Neural progenitor cell (in vitro differentiated cells): ENCODE data around the gene NELFCD.

Experiments used
- CTCF ChIP-seq: fragments of 200-600 bp; sonication (generic); IDR thresholded peaks from 2 replicates; pipeline ENCODE4 v1.5.1; 2017; ENCODE audit warnings: antibody characterized with exemption, mild to moderate bottlenecking
- EZH2 ChIP-seq: fragments of 200-600 bp; sonication (generic); IDR thresholded peaks from 2 replicates; pipeline ENCODE4 v1.6.1; 2017; ENCODE audit warnings: antibody characterized with exemption, mild to moderate bottlenecking, moderate library complexity
- EZH2phosphoT487 ChIP-seq: fragments of 200-600 bp; sonication (generic); IDR thresholded peaks from 2 replicates; pipeline ENCODE4 v1.6.1; 2017; ENCODE audit warnings: antibody characterized with exemption

GRCh38 chr20:59043698-59044097, 62.6 kb downstream of the NELFCD start:
- TF ChIP-seq CTCF (no peak), EZH2 (no peak), EZH2phosphoT487 (no peak)
